Measurements from ENCODE around the gene ITM2C.

Gene ITM2C

DNA sequence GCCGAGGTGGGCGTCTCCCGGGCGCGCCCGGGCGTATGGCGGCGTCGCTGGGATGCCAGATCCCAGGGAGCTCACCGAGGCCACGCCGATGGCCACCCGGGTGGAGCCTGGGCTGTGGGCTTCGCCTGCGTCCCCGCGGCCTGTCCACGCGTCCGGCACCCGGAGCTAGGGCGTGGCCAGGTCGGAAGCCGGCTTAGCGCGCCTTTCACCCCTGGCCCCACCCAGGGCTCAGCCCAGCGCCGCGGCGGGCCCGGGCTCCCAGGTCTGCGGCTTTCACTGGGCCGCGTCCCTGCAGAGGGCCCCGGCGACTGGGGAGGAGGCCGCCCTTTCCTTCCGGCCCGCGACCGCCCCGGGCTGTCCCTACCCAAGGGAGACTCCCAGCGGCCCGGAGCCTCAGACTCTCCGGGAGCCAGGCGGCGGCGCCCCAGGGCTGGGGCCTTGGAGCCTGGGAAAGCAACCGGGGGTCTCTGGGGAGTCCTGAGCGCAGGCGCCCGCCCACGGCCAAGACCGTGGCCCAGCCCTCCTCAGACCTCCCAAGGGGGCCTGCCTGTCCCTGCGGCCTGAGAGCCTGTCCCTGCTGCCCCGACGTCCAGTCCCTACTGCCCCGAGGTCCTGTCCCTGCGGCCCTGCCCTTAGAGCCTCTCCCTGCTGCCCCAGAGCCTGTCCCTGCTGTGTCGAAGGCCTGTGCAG, 36.3 kb upstream of the ITM2C start:
- H3K27me3 ChIP-seq (ENCODE audit: control insufficient read depth in 1 of 2, insufficient read depth in 2 of 2, low read length in 2 of 2), result peaks cover 29 to 30% of the 10 kb centered on the region in 2 donors
- no peaks in the 10 kb centered on the region for H3K36me3 ChIP-seq (ENCODE audit: control insufficient read depth in 2 of 2, insufficient read depth in 2 of 2, low read length in 2 of 2)
- H3K4me3 ChIP-seq (ENCODE audit: low read length in 2 of 2), result peak overlapping the region in 1 of 2 donors; percentile 52
- H3K9me3 ChIP-seq (ENCODE audit: control insufficient read depth in 2 of 2, low read length in 2 of 2), result no peaks in the 10 kb centered on the region
- no peak overlapping the region for H3K9ac ChIP-seq (ENCODE audit: low read length in 2 of 2)
- H3K4me1 ChIP-seq (ENCODE audit: control insufficient read depth, insufficient read depth, low read length), result peaks cover 10% of the 10 kb centered on the region
- no peak overlapping the region for H3K27ac ChIP-seq (ENCODE audit: low read length)

- no peaks in the 10 kb centered on the region for H3K36me3 ChIP-seq (ENCODE audit: control insufficient read depth in 2 of 2, insufficient read depth in 2 of 2, low read length in 2 of 2)
- H3K27me3 ChIP-seq (ENCODE audit: control insufficient read depth in 1 of 2, insufficient read depth in 2 of 2, low read length in 2 of 2), result peaks cover 29 to 30% of the 10 kb centered on the region in 2 donors
- no peak overlapping the region for H3K4me3 ChIP-seq (ENCODE audit: low read length in 2 of 2)
- no peak overlapping the region for H3K27ac ChIP-seq (ENCODE audit: low read length)
- H3K9ac ChIP-seq (ENCODE audit: low read length in 2 of 2), result no peak overlapping the region
- peaks cover 10% of the 10 kb centered on the region for H3K4me1 ChIP-seq (ENCODE audit: control insufficient read depth, insufficient read depth, low read length)
- H3K9me3 ChIP-seq (ENCODE audit: control insufficient read depth in 2 of 2, low read length in 2 of 2), result no peaks in the 10 kb centered on the region
These were observed 35.4 kb upstream of the ITM2C start for GRCh38 chr2:230829293-230829692.

DNA sequence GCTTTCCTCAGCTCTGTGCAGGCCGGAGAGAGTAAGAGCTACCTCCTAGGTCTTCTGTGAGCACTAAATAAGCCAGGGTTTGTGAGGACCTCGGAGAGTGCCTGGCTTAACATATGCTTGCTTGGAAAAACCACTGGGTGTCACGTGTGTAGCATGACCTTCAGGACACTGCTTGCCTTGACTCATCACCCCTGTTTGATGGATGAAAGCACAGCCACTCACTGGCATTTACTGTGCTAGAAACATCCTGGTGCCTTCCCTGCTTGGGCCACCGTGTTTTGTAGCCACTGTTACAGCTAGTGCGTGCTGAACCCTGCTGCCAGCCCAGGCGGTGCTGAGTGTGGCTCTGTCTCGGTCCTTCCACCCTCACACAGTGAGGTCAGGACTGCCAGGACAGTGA, 34.8 kb upstream of the ITM2C start:
- peaks cover 29 to 30% of the 10 kb centered on the region in 2 donors for H3K27me3 ChIP-seq (ENCODE audit: control insufficient read depth in 1 of 2, insufficient read depth in 2 of 2, low read length in 2 of 2)
- no peak overlapping the region for H3K27ac ChIP-seq (ENCODE audit: low read length)
- no peaks in the 10 kb centered on the region for H3K9me3 ChIP-seq (ENCODE audit: control insufficient read depth in 2 of 2, low read length in 2 of 2)
- no peaks in the 10 kb centered on the region for H3K36me3 ChIP-seq (ENCODE audit: control insufficient read depth in 2 of 2, insufficient read depth in 2 of 2, low read length in 2 of 2)
- peaks cover 10% of the 10 kb centered on the region for H3K4me1 ChIP-seq (ENCODE audit: control insufficient read depth, insufficient read depth, low read length)
- H3K4me3 ChIP-seq (ENCODE audit: low read length in 2 of 2), result no peak overlapping the region
- H3K9ac ChIP-seq (ENCODE audit: low read length in 2 of 2), result no peak overlapping the region

DNA sequence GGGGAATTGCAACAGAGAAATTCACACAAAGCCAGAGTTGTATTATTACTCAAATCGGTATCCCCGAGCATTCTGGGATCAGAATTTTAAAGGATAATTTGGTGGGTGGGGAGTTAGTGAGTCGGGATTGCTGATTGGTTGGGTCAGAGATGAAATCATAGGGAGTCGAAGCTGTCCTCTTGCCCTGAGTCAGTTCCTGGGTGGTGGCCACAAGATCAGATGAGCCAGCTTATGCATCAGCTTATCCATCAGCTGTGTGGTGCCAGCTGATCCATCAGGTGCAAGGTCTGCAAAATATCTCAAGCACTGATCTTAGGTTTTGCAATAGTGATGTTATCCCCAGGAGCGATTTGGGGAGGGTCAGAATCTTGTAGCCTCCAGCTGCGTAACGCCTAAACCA, 34.3 kb upstream of the ITM2C start:
- no peaks in the 10 kb centered on the region for H3K9me3 ChIP-seq (ENCODE audit: control insufficient read depth in 2 of 2, low read length in 2 of 2)
- H3K9ac ChIP-seq (ENCODE audit: low read length in 2 of 2), result no peak overlapping the region
- peaks cover 10% of the 10 kb centered on the region for H3K4me1 ChIP-seq (ENCODE audit: control insufficient read depth, insufficient read depth, low read length)
- H3K4me3 ChIP-seq (ENCODE audit: low read length in 2 of 2), result no peak overlapping the region
- H3K27ac ChIP-seq (ENCODE audit: low read length), result no peak overlapping the region
- no peaks in the 10 kb centered on the region for H3K36me3 ChIP-seq (ENCODE audit: control insufficient read depth in 2 of 2, insufficient read depth in 2 of 2, low read length in 2 of 2)
- peaks cover 29 to 30% of the 10 kb centered on the region in 2 donors for H3K27me3 ChIP-seq (ENCODE audit: control insufficient read depth in 1 of 2, insufficient read depth in 2 of 2, low read length in 2 of 2)

- Histone ChIP-seq H3K27me3 (ENCODE audit: control insufficient read depth in 1 of 2, insufficient read depth in 2 of 2, low read length in 2 of 2) (no peaks in the 10 kb centered on the region), H3K9ac (ENCODE audit: low read length in 2 of 2) (no peak overlapping the region), H3K4me1 (ENCODE audit: control insufficient read depth, insufficient read depth, low read length) (no peaks in the 10 kb centered on the region), H3K36me3 (ENCODE audit: control insufficient read depth in 2 of 2, insufficient read depth in 2 of 2, low read length in 2 of 2) (no peaks in the 10 kb centered on the region), H3K27ac (ENCODE audit: low read length) (no peak overlapping the region), H3K9me3 (ENCODE audit: control insufficient read depth in 2 of 2, low read length in 2 of 2) (peaks cover 0 to 6% of the 10 kb centered on the region in 2 donors), H3K4me3 (ENCODE audit: low read length in 2 of 2) (no peak overlapping the region)
These were observed 24.4 kb upstream of the ITM2C start for GRCh38 chr2:230840301-230840700.

- Histone ChIP-seq H3K9me3 (ENCODE audit: control insufficient read depth in 2 of 2, low read length in 2 of 2) (peaks cover 0 to 14% of the 10 kb centered on the region in 2 donors), H3K9ac (ENCODE audit: low read length in 2 of 2) (no peak overlapping the region), H3K4me1 (ENCODE audit: control insufficient read depth, insufficient read depth, low read length) (no peaks in the 10 kb centered on the region), H3K27ac (ENCODE audit: low read length) (no peak overlapping the region), H3K36me3 (ENCODE audit: control insufficient read depth in 2 of 2, insufficient read depth in 2 of 2, low read length in 2 of 2) (no peaks in the 10 kb centered on the region), H3K27me3 (ENCODE audit: control insufficient read depth in 1 of 2, insufficient read depth in 2 of 2, low read length in 2 of 2) (no peaks in the 10 kb centered on the region), H3K4me3 (ENCODE audit: low read length in 2 of 2) (no peak overlapping the region)
These were observed 22.3 kb upstream of the ITM2C start for GRCh38 chr2:230842473-230842872.

DNA sequence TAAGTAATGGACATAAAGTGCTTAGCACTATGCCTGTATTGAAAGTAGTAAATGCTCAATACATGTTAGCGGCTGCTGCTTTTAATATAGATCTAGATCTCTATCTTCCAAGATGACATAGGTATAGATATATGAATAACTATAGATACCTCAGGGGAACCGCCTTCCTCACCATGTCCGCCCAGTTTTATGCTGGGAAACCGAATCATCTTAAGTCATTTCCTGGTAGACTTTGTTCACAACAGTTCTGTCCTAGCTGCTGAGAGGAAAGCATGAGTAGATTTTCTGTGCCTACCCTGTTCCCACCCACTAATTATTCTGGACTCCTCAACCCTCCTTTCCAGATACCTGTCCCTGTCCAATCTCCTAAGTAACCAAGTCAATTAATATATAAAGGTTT, 21.6 kb upstream of the ITM2C start:
- no peaks in the 10 kb centered on the region for H3K36me3 ChIP-seq (ENCODE audit: control insufficient read depth in 2 of 2, insufficient read depth in 2 of 2, low read length in 2 of 2)
- H3K9ac ChIP-seq (ENCODE audit: low read length in 2 of 2), result no peak overlapping the region
- no peak overlapping the region for H3K4me3 ChIP-seq (ENCODE audit: low read length in 2 of 2)
- H3K4me1 ChIP-seq (ENCODE audit: control insufficient read depth, insufficient read depth, low read length), result no peaks in the 10 kb centered on the region
- peaks cover 0 to 14% of the 10 kb centered on the region in 2 donors for H3K9me3 ChIP-seq (ENCODE audit: control insufficient read depth in 2 of 2, low read length in 2 of 2)
- H3K27me3 ChIP-seq (ENCODE audit: control insufficient read depth in 1 of 2, insufficient read depth in 2 of 2, low read length in 2 of 2), result no peaks in the 10 kb centered on the region
- H3K27ac ChIP-seq (ENCODE audit: low read length), result no peak overlapping the region

GRCh38 chr2:230846360-230846759, 18.4 kb upstream of the ITM2C start:
- Histone ChIP-seq H3K36me3 (ENCODE audit: control insufficient read depth in 2 of 2, insufficient read depth in 2 of 2, low read length in 2 of 2) (no peaks in the 10 kb centered on the region), H3K27me3 (ENCODE audit: control insufficient read depth in 1 of 2, insufficient read depth in 2 of 2, low read length in 2 of 2) (peaks cover 3% of the 10 kb centered on the region in 2 donors), H3K9ac (ENCODE audit: low read length in 2 of 2) (no peak overlapping the region), H3K27ac (ENCODE audit: low read length) (no peak overlapping the region), H3K4me3 (ENCODE audit: low read length in 2 of 2) (no peak overlapping the region), H3K4me1 (ENCODE audit: control insufficient read depth, insufficient read depth, low read length) (no peaks in the 10 kb centered on the region), H3K9me3 (ENCODE audit: control insufficient read depth in 2 of 2, low read length in 2 of 2) (peaks cover 0 to 8% of the 10 kb centered on the region in 2 donors)

DNA sequence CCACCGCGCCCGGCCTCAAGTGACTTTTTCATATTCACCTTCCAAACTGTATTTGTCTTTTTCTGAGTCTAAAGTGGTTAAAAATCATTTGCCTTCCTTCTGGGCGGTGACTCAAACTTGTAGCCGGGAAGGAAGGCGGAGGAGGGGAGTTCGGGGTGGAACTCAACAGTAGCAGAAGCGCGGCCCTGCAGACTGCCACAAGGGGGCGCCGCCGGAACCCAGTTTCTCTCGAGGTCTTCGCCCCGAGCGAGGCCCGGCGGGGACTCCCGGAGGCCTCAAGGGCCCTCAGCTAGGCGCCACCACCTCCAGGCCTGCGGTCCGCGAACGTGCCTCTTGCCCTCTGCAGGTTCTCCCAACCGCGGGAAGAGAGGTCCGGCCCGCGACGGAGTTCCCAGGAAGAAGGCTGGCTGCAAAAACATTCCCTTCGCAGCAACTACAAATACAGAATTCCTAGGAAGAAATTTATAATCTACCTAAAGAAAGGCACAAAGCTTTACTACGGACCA, 16.8 kb upstream of the ITM2C start:
- Histone ChIP-seq H3K9me3 (ENCODE audit: control insufficient read depth in 2 of 2, low read length in 2 of 2) (peaks cover 2 to 8% of the 10 kb centered on the region in 2 donors), H3K4me1 (ENCODE audit: control insufficient read depth, insufficient read depth, low read length) (no peaks in the 10 kb centered on the region), H3K27me3 (ENCODE audit: control insufficient read depth in 1 of 2, insufficient read depth in 2 of 2, low read length in 2 of 2) (peaks cover 3% of the 10 kb centered on the region in 2 donors), H3K36me3 (ENCODE audit: control insufficient read depth in 2 of 2, insufficient read depth in 2 of 2, low read length in 2 of 2) (no peaks in the 10 kb centered on the region), H3K4me3 (ENCODE audit: low read length in 2 of 2) (peak overlapping the region in 1 of 2 donors; percentile 35), H3K9ac (ENCODE audit: low read length in 2 of 2) (no peak overlapping the region), H3K27ac (ENCODE audit: low read length) (no peak overlapping the region)

DNA sequence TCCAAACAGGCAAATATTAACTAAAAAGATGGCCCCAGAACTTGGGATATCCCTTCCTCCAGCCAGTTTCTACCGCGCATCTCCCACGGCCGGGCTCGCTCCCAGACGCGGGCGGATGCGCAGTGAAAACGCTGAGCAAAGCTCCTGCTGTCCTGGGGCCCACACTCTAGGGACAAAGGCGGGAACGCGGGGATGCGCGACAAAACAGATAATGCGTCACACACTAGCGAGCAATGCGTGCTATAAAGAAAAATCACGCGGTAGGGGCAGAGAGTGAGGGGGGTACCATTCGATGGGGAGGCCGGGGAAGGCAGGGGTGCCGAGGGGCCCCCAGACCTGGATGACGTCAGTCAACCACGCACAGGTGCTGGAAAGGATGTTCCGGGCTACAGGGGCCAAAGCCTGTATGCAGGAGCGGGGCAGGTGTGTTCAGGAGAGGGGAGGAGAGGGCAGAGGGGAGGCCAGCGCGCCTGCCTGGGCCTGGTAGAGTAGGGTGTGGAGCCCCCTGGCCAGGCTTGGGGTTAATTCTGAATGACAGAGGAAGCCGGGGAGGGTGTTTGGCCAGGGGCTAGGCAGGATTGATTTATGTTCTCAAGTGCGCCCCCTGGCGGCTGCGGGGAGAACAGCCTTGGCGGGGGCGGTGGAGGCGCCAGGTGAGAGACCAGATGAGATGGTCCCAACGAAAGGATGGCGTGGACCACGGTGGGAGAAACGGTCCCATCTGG, 14.9 kb upstream of the ITM2C start:
- H3K36me3 ChIP-seq (ENCODE audit: control insufficient read depth in 2 of 2, insufficient read depth in 2 of 2, low read length in 2 of 2), result no peaks in the 10 kb centered on the region
- H3K27ac ChIP-seq (ENCODE audit: low read length), result no peak overlapping the region
- H3K4me1 ChIP-seq (ENCODE audit: control insufficient read depth, insufficient read depth, low read length), result no peaks in the 10 kb centered on the region
- peaks cover 2 to 8% of the 10 kb centered on the region in 2 donors for H3K9me3 ChIP-seq (ENCODE audit: control insufficient read depth in 2 of 2, low read length in 2 of 2)
- no peak overlapping the region for H3K9ac ChIP-seq (ENCODE audit: low read length in 2 of 2)
- H3K27me3 ChIP-seq (ENCODE audit: control insufficient read depth in 1 of 2, insufficient read depth in 2 of 2, low read length in 2 of 2), result peaks cover 3% of the 10 kb centered on the region in 2 donors
- no peak overlapping the region for H3K4me3 ChIP-seq (ENCODE audit: low read length in 2 of 2)

DNA sequence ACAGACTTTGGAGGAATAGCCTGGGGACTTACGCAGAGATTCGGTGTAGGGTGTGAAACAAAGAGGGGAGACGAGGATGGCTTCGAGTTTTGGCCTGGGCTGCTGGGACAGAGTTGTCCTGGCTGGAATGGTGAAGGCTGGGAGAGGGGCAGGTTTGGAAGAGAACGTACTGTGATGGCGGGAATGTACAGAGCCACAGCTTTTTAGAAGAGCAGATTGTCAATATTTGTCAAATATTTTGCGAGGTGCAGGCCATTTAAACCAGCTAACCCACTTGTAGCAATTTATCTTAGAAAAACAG, 14.4 kb upstream of the ITM2C start:
- Histone ChIP-seq H3K9me3 (ENCODE audit: control insufficient read depth in 2 of 2, low read length in 2 of 2) (peaks cover 2 to 8% of the 10 kb centered on the region in 2 donors), H3K4me1 (ENCODE audit: control insufficient read depth, insufficient read depth, low read length) (no peaks in the 10 kb centered on the region), H3K27me3 (ENCODE audit: control insufficient read depth in 1 of 2, insufficient read depth in 2 of 2, low read length in 2 of 2) (peaks cover 3% of the 10 kb centered on the region in 2 donors), H3K9ac (ENCODE audit: low read length in 2 of 2) (no peak overlapping the region), H3K4me3 (ENCODE audit: low read length in 2 of 2) (no peak overlapping the region), H3K36me3 (ENCODE audit: control insufficient read depth in 2 of 2, insufficient read depth in 2 of 2, low read length in 2 of 2) (no peaks in the 10 kb centered on the region), H3K27ac (ENCODE audit: low read length) (no peak overlapping the region)
